K562 (cell line): ENCODE data around the gene AASDH. TPM values are rescaled to one million over a fixed set of nuclear protein-coding genes. Genes with fewer than 3 reads are reported as not detected.

ENCODE experiments used
- ASH1L ChIP-seq: fragments of 450-650 bp; IDR thresholded peaks from 2 replicates; pipeline ENCODE4 v1.6.1; 2018; ENCODE audit warnings: borderline replicate concordance, mild to moderate bottlenecking, low read depth; ENCODE audit not compliant: partially characterized antibody
- BCOR ChIP-seq: fragments of 450-650 bp; IDR thresholded peaks from 2 replicates; pipeline ENCODE4 v1.6.1; 2016
- EWSR1 ChIP-seq: fragments of 450-650 bp; IDR thresholded peaks from 2 replicates; pipeline ENCODE4 v1.6.1; 2018; ENCODE audit warnings: borderline replicate concordance, mild to moderate bottlenecking, low read depth, moderate library complexity; ENCODE audit not compliant: partially characterized antibody
- GATAD2A ChIP-seq: fragments of 450-650 bp; IDR thresholded peaks from 2 replicates; pipeline ENCODE4 v1.6.1; 2017
- MCM7 ChIP-seq, 2 experiments: fragments of 450-650 bp; IDR thresholded peaks; 2 replicates each; pipeline ENCODE4 v1.6.1; 2016 to 2018
- MED1 ChIP-seq: sonication (generic); formaldehyde crosslinking; IDR thresholded peaks from 2 replicates; pipeline ENCODE4 v1.8.1; 2023; ENCODE audit warnings: missing genetic modification reagents, borderline replicate concordance
- POLR2AphosphoS2 ChIP-seq: IDR thresholded peaks from 2 replicates; pipeline ENCODE4 v1.6.1; 2012; ENCODE audit warnings: low read length, improper control_type of control experiment
- POLR2B ChIP-seq: fragments of 450-650 bp; IDR thresholded peaks from 2 replicates; pipeline ENCODE4 v1.6.1; 2018; ENCODE audit warnings: low read depth; ENCODE audit not compliant: partially characterized antibody
- POLR2H ChIP-seq: IDR thresholded peaks from 2 replicates; pipeline ENCODE4 v1.6.1; 2016; ENCODE audit warnings: missing genetic modification characterization, low read depth, mild to moderate bottlenecking, control low read depth, missing compliant biosample characterization, moderate library complexity
- SRF ChIP-seq, 2 experiments: fragments of 250-450, 450-650 bp in 1 of 2; sonication (Bioruptor Pico) in 1 of 2; sonication (generic) in 1 of 2; formaldehyde crosslinking; IDR thresholded peaks; 2 replicates each; pipeline versions ENCODE4 v1.5.0 to v1.5.1; 2020 to 2022; ENCODE audit warnings: mild to moderate bottlenecking in 1 of 2, missing genetic modification reagents in 1 of 2
- ZBTB17 ChIP-seq: fragments of 450-650 bp; formaldehyde crosslinking; IDR thresholded peaks from 2 replicates; pipeline ENCODE4 v1.4.0; 2020; ENCODE audit warnings: mild to moderate bottlenecking
- ZC3H11A ChIP-seq: IDR thresholded peaks from 2 replicates; pipeline ENCODE4 v1.6.1; 2012; ENCODE audit warnings: low read depth, low read length, improper control_type of control experiment
- ZFP91 ChIP-seq: sonication (generic); formaldehyde crosslinking; IDR thresholded peaks from 2 replicates; pipeline ENCODE4 v1.8.0; 2022; ENCODE audit warnings: mild to moderate bottlenecking, missing genetic modification reagents
- ZFX ChIP-seq: sonication (generic); formaldehyde crosslinking; IDR thresholded peaks from 2 replicates; pipeline ENCODE4 v1.8.0; 2022; ENCODE audit warnings: mild to moderate bottlenecking, missing genetic modification reagents, moderate library complexity
- ZNF263 ChIP-seq: sonication (generic); formaldehyde crosslinking; IDR thresholded peaks from 2 replicates; pipeline ENCODE4 v1.8.0; 2022; ENCODE audit warnings: mild to moderate bottlenecking, missing genetic modification reagents, borderline replicate concordance
- ZNF696 ChIP-seq: fragments of 250-450 bp; sonication (Bioruptor Pico); conservative IDR thresholded peaks from 2 replicates; pipeline ENCODE4 v1.4.0; 2020; ENCODE audit warnings: mild to moderate bottlenecking, moderate library complexity
- ZSCAN32 ChIP-seq: fragments of 450-650 bp; formaldehyde crosslinking; IDR thresholded peaks from 2 replicates; pipeline ENCODE4 v1.4.0; 2020; ENCODE audit warnings: mild to moderate bottlenecking, moderate library complexity
- polyA plus RNA-seq, 8 experiments: library from polyadenylated mRNA; depleted of rRNA in 4 of 8; stranded (reverse) in 5 of 8; unstranded in 3 of 8; fragments of >200 nt; fragmentation: Nextera tagmentation in 2 of 8; fragmentation: Illumina TruSeq in 1 of 8; extraction: Ambion mirVana in 2 of 8; extraction: Trizol in 1 of 8; gene quantifications; 2 replicates each; pipeline versions ENCODE4 v1.2.1 to v1.2.3, GENCODE V29; 2011 to 2014; ENCODE audit warnings: inconsistent platforms in 1 of 8, missing spikeins in 1 of 8
- total RNA-seq, 7 experiments: library from RNA; depleted of rRNA in 6 of 7; stranded (reverse); fragments of >200 nt in 6 of 7; fragmentation: Illumina TruSeq in 2 of 7; extraction: Trizol in 2 of 7; gene quantifications; 2 replicates each; pipeline versions ENCODE4 v1.2.1 to v1.2.3, GENCODE V29; 2011 to 2021; ENCODE audit warnings: low replicate concordance in 1 of 7
- TF ChIP-seq, protein P1 (sequence below): sonication (generic); formaldehyde crosslinking; IDR thresholded peaks from 2 replicates; pipeline ENCODE4 v1.8.1; 2022; ENCODE audit warnings: missing genetic modification reagents
- TF ChIP-seq, protein P2 (sequence below): fragments of 250-450 bp; sonication (Bioruptor Pico); IDR thresholded peaks from 2 replicates; pipeline ENCODE4 v1.5.0; 2020; ENCODE audit warnings: mild to moderate bottlenecking, borderline replicate concordance
- TF ChIP-seq, protein P3 (sequence below): sonication (generic); formaldehyde crosslinking; IDR thresholded peaks from 2 replicates; pipeline ENCODE4 v1.4.0; 2020; ENCODE audit warnings: mild to moderate bottlenecking, missing genetic modification reagents
- TF ChIP-seq, protein P4 (sequence below): sonication (generic); formaldehyde crosslinking; IDR thresholded peaks from 2 replicates; pipeline ENCODE4 v1.9.0; 2022; ENCODE audit warnings: mild to moderate bottlenecking, missing genetic modification reagents

The AASDH gene
- total and polyA plus RNA-seq, 9 of the 15 experiments (the other 6 are each of a cell fraction or from before 2014, with no cell fraction given): 8.6 to 29.7 (median 13.7) TPM

- TF ChIP-seq ZC3H11A: no peak
- no peak for TF ChIP-seq ZNF696 (CRISPR knock-in tag)
- no peak for TF ChIP-seq MED1 (CRISPR knock-in tag)
- no peak for TF ChIP-seq MCM7 (IDR thresholded peaks at IDR 0.05)
- TF ChIP-seq ZSCAN32 (CRISPR knock-in tag): no peak
- no peak for TF ChIP-seq ZFP91 (CRISPR knock-in tag)
- TF ChIP-seq POLR2H (tag): peak; percentile 76
- no peak for TF ChIP-seq POLR2AphosphoS2
- no peak for TF ChIP-seq GATAD2A
- 0 out of 2 replicates have a peak, but pooled peaks have one; percentile 37 for TF ChIP-seq ZBTB17 (CRISPR knock-in tag)
- no peak for TF ChIP-seq ASH1L
- peak; percentile 30; the same call in 1 of the 2 replicates for TF ChIP-seq ZFX (CRISPR knock-in tag)
- TF ChIP-seq ZNF263 (CRISPR knock-in tag): peak; percentile 55; the same call in 1 of the 2 replicates
- TF ChIP-seq, protein P1, sequence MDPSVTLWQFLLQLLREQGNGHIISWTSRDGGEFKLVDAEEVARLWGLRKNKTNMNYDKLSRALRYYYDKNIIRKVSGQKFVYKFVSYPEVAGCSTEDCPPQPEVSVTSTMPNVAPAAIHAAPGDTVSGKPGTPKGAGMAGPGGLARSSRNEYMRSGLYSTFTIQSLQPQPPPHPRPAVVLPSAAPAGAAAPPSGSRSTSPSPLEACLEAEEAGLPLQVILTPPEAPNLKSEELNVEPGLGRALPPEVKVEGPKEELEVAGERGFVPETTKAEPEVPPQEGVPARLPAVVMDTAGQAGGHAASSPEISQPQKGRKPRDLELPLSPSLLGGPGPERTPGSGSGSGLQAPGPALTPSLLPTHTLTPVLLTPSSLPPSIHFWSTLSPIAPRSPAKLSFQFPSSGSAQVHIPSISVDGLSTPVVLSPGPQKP (CRISPR knock-in tag): no peak
- TF ChIP-seq POLR2B: peak; percentile 66
- no peak for TF ChIP-seq EWSR1
- TF ChIP-seq, protein P2, sequence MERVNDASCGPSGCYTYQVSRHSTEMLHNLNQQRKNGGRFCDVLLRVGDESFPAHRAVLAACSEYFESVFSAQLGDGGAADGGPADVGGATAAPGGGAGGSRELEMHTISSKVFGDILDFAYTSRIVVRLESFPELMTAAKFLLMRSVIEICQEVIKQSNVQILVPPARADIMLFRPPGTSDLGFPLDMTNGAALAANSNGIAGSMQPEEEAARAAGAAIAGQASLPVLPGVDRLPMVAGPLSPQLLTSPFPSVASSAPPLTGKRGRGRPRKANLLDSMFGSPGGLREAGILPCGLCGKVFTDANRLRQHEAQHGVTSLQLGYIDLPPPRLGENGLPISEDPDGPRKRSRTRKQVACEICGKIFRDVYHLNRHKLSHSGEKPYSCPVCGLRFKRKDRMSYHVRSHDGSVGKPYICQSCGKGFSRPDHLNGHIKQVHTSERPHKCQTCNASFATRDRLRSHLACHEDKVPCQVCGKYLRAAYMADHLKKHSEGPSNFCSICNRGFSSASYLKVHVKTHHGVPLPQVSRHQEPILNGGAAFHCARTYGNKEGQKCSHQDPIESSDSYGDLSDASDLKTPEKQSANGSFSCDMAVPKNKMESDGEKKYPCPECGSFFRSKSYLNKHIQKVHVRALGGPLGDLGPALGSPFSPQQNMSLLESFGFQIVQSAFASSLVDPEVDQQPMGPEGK (CRISPR knock-in tag): no peak
- 0 out of 2 replicates have a peak, but pooled peaks have one; percentile 20 for TF ChIP-seq BCOR
- TF ChIP-seq, protein P3, sequence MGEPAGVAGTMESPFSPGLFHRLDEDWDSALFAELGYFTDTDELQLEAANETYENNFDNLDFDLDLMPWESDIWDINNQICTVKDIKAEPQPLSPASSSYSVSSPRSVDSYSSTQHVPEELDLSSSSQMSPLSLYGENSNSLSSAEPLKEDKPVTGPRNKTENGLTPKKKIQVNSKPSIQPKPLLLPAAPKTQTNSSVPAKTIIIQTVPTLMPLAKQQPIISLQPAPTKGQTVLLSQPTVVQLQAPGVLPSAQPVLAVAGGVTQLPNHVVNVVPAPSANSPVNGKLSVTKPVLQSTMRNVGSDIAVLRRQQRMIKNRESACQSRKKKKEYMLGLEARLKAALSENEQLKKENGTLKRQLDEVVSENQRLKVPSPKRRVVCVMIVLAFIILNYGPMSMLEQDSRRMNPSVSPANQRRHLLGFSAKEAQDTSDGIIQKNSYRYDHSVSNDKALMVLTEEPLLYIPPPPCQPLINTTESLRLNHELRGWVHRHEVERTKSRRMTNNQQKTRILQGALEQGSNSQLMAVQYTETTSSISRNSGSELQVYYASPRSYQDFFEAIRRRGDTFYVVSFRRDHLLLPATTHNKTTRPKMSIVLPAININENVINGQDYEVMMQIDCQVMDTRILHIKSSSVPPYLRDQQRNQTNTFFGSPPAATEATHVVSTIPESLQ (CRISPR knock-in tag): 0 out of 2 replicates have a peak, but pooled peaks have one; percentile 71
- TF ChIP-seq, protein P4, sequence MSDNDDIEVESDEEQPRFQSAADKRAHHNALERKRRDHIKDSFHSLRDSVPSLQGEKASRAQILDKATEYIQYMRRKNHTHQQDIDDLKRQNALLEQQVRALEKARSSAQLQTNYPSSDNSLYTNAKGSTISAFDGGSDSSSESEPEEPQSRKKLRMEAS (CRISPR knock-in tag): peak; percentile 98
- TF ChIP-seq SRF (CRISPR knock-in tag; IDR thresholded peaks at IDR 0.05): peak in 1 of 2 experiments; percentile 68; a peak in 1 of 4 replicates
Measured at GRCh38 chr4:56435140-56435926, 48.0 kb upstream of the AASDH start, which contains the start of gene PPAT (continued).
